ENCODE data around the gene TACR2. TPM values are rescaled to one million over a fixed set of nuclear protein-coding genes. Genes with fewer than 3 reads are reported as not detected.

TACR2 gene
- total RNA-seq, 1 experiment from 2014 or later: 0.26 TPM

DNA sequence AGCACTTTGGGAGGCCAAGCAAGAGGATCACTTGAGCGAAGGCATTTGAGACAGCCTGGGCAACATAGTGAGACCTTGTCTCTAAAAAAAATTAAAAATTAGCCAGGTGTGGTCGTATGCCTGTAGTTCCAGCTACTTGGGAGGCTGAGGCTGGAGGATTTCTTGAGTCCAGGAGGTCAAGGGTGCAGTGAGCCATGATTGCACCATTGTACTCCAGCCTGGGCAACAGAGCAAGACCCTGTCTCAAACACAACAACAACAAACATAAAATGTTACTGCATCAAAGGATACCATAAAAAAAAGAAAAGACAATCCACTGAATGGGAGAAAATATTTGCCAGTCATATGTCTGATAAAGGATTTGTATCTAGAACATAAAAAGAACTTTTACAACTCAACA lies 60.5 kb downstream of the TACR2 start:
- H3K27ac Mint-ChIP-seq (ENCODE audit: unreplicated experiment): no peak overlapping the region
- TF ChIP-seq, protein P1, sequence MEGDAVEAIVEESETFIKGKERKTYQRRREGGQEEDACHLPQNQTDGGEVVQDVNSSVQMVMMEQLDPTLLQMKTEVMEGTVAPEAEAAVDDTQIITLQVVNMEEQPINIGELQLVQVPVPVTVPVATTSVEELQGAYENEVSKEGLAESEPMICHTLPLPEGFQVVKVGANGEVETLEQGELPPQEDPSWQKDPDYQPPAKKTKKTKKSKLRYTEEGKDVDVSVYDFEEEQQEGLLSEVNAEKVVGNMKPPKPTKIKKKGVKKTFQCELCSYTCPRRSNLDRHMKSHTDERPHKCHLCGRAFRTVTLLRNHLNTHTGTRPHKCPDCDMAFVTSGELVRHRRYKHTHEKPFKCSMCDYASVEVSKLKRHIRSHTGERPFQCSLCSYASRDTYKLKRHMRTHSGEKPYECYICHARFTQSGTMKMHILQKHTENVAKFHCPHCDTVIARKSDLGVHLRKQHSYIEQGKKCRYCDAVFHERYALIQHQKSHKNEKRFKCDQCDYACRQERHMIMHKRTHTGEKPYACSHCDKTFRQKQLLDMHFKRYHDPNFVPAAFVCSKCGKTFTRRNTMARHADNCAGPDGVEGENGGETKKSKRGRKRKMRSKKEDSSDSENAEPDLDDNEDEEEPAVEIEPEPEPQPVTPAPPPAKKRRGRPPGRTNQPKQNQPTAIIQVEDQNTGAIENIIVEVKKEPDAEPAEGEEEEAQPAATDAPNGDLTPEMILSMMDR (IDR thresholded peaks at IDR 0.05; ENCODE audit: unreplicated experiment): no peak
- H3K4me1 Mint-ChIP-seq (ENCODE audit: low read depth, unreplicated experiment): peaks cover 32% of the 10 kb centered on the region
- H3K36me3 Mint-ChIP-seq (ENCODE audit: insufficient read depth, unreplicated experiment): peaks cover 8% of the 10 kb centered on the region
- no peaks in the 10 kb centered on the region for H3K27me3 Mint-ChIP-seq (ENCODE audit: unreplicated experiment)
- no peak for DNase-seq
- H3K4me3 Mint-ChIP-seq (ENCODE audit: low read depth, unreplicated experiment): no peak overlapping the region
- BruUV-seq (replicated peaks): no TSS peak
- intact Hi-C loops (cut with micrococcal nuclease; ENCODE audit: unreplicated experiment): no loop called here
- no peaks in the 10 kb centered on the region for H3K9me3 Mint-ChIP-seq (ENCODE audit: low read depth, unreplicated experiment)
- CTCF ChIA-PET: no interaction called here

GRCh38 chr10:69353977-69354635 lies 62.6 kb downstream of the TACR2 start:
- H3K4me3 Mint-ChIP-seq (ENCODE audit: low read depth, unreplicated experiment): no peak overlapping the region
- H3K4me1 Mint-ChIP-seq (ENCODE audit: low read depth, unreplicated experiment): peaks cover 11% of the 10 kb centered on the region
- no peaks in the 10 kb centered on the region for H3K27me3 Mint-ChIP-seq (ENCODE audit: unreplicated experiment)
- no peaks in the 10 kb centered on the region for H3K9me3 Mint-ChIP-seq (ENCODE audit: low read depth, unreplicated experiment)
- no TSS peak for BruUV-seq (replicated peaks)
- peaks cover 8% of the 10 kb centered on the region for H3K36me3 Mint-ChIP-seq (ENCODE audit: insufficient read depth, unreplicated experiment)
- no peak overlapping the region for H3K27ac Mint-ChIP-seq (ENCODE audit: unreplicated experiment)
- CTCF ChIA-PET: interaction anchor here (0.6 to 0.7 kb wide), 2 partner anchors 27 to 64 kb away, joined by 3 to 4 read pairs; no protein-coding TSS in a partner anchor
- DNase-seq: no peak
- TF ChIP-seq, protein P1 (IDR thresholded peaks at IDR 0.05; ENCODE audit: unreplicated experiment): no peak
- intact Hi-C loops (cut with micrococcal nuclease; ENCODE audit: unreplicated experiment): no loop called here

Other genes starting within 250 kb of the TACR2 start
- 39.1 and 47.8 TPM in 2 replicates for gene SUPV3L1, start 236.7 kb downstream of the TACR2 start, total RNA-seq (2022)
- 112 and 113 TPM in 2 replicates for gene HKDC1, start 196.6 kb downstream of the TACR2 start, total RNA-seq (2022)
- 58.8 and 61.0 TPM in 2 replicates for gene HK1, start 138.4 kb downstream of the TACR2 start, total RNA-seq (2022)
- 137 and 165 TPM in 2 replicates for gene TSPAN15, start 34.5 kb upstream of the TACR2 start, total RNA-seq (2022)
- not detected in 2 replicates for gene NEUROG3, start 156.5 kb upstream of the TACR2 start, total RNA-seq (2022)
- 22.9 and 25.2 TPM in 2 replicates for gene FAM241B, start 213.3 kb upstream of the TACR2 start, total RNA-seq (2022)

All from Calu3 (cell line).